ENCODE data around the gene NR2F6.

DNA sequence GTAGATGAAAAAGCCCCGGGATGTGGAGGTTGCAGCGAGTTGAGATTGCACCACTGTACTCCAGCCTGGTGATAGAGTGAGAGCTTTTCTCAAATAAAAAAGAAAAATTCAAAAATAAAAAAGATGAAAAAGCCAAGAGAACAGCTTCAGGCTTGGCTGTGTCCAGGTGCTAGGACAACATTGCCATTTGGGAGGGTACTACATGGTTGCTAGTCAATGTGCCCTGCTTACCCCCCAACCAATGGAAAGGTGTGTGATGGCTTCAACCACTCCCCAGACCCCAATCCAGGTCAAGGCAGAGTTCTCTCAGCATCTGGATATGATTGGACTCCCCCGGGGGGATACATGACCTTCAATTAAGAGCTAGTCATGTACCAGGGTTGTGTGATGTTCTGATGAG, 33.7 kb upstream of the NR2F6 start:
- TF ChIP-seq, protein P1, sequence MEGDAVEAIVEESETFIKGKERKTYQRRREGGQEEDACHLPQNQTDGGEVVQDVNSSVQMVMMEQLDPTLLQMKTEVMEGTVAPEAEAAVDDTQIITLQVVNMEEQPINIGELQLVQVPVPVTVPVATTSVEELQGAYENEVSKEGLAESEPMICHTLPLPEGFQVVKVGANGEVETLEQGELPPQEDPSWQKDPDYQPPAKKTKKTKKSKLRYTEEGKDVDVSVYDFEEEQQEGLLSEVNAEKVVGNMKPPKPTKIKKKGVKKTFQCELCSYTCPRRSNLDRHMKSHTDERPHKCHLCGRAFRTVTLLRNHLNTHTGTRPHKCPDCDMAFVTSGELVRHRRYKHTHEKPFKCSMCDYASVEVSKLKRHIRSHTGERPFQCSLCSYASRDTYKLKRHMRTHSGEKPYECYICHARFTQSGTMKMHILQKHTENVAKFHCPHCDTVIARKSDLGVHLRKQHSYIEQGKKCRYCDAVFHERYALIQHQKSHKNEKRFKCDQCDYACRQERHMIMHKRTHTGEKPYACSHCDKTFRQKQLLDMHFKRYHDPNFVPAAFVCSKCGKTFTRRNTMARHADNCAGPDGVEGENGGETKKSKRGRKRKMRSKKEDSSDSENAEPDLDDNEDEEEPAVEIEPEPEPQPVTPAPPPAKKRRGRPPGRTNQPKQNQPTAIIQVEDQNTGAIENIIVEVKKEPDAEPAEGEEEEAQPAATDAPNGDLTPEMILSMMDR (IDR thresholded peaks at IDR 0.05; ENCODE audit: insufficient read depth, low read depth, low read length): no peak
- TF ChIP-seq EZH2 (IDR thresholded peaks at IDR 0.05; ENCODE audit: insufficient read depth, low read length): no peak

Data from astrocyte (in vitro differentiated cells and primary cell).